GM23338 (cell line): Measurements from ENCODE around the gene RGS7.

Experiments
- CREB1 ChIP-seq: fragments of 250-450 bp; sonication (Bioruptor Pico); IDR thresholded peaks from 2 replicates; pipeline ENCODE4 v1.5.0; 2020; ENCODE audit warnings: low read depth, mild to moderate bottlenecking, moderate library complexity
- CTCF ChIP-seq, 2 experiments: fragments of 200-600 bp in 1 of 2; sonication (generic) in 1 of 2; conservative IDR thresholded peaks; 2 replicates each; pipeline versions ENCODE4 v1.5.1 to v1.6.1; 2016 to 2017; ENCODE audit warnings: antibody characterized with exemption in 2 of 2, low read depth in 2 of 2, mild to moderate bottlenecking in 2 of 2, moderate library complexity in 1 of 2
- ETS1 ChIP-seq: IDR thresholded peaks from 2 replicates; pipeline ENCODE4 v1.6.1; 2016; ENCODE audit warnings: antibody characterized with exemption
- EZH2 ChIP-seq: fragments of 200-600 bp; sonication (generic); IDR thresholded peaks from one replicate; pipeline ENCODE4 v1.8.0; 2017; ENCODE audit warnings: antibody characterized with exemption, mild to moderate bottlenecking, low read depth; ENCODE audit not compliant: unreplicated experiment
- EZH2phosphoT487 ChIP-seq: fragments of 200-600 bp; sonication (generic); IDR thresholded peaks from one replicate; pipeline ENCODE4 v1.8.1; 2018; ENCODE audit warnings: antibody characterized with exemption; ENCODE audit not compliant: unreplicated experiment
- JUNB ChIP-seq: IDR thresholded peaks from one replicate; pipeline ENCODE4 v1.6.1; 2016; ENCODE audit warnings: antibody characterized with exemption; ENCODE audit not compliant: unreplicated experiment
- NANOG ChIP-seq: IDR thresholded peaks from 2 replicates; pipeline ENCODE4 v1.6.1; 2016; ENCODE audit warnings: antibody characterized with exemption, borderline replicate concordance
- POLR2AphosphoS5 ChIP-seq: IDR thresholded peaks from 2 replicates; pipeline ENCODE4 v1.6.1; 2016; ENCODE audit warnings: antibody characterized with exemption, low read depth
- REST ChIP-seq: IDR thresholded peaks from one replicate; pipeline ENCODE4 v1.6.1; 2018; ENCODE audit warnings: antibody characterized with exemption; ENCODE audit not compliant: unreplicated experiment
- STAT1 ChIP-seq: IDR thresholded peaks from one replicate; pipeline ENCODE4 v1.6.1; 2016; ENCODE audit warnings: antibody characterized with exemption; ENCODE audit not compliant: unreplicated experiment
- ZNF331 ChIP-seq: fragments of 250-450 bp; sonication (Bioruptor Pico); IDR thresholded peaks from 2 replicates; pipeline ENCODE4 v1.5.0; 2020; ENCODE audit warnings: low read depth, mild to moderate bottlenecking, moderate library complexity
- TF ChIP-seq, protein P1 (sequence below): fragments of 250-450 bp; sonication (Bioruptor Pico); IDR thresholded peaks from 2 replicates; pipeline ENCODE4 v1.5.0; 2020; ENCODE audit warnings: mild to moderate bottlenecking, moderate library complexity

- TF ChIP-seq CTCF (conservative IDR thresholded peaks at IDR 0.05; ENCODE audit: low read depth in 2 of 2) (no peak), EZH2 (no peak), CREB1 (CRISPR knock-in tag) (no peak), POLR2AphosphoS5 (no peak), STAT1 (no peak), JUNB (no peak), REST (no peak), EZH2phosphoT487 (no peak), NANOG (no peak), ETS1 (no peak), ZNF331 (CRISPR knock-in tag) (no peak)
- TF ChIP-seq, protein P1, sequence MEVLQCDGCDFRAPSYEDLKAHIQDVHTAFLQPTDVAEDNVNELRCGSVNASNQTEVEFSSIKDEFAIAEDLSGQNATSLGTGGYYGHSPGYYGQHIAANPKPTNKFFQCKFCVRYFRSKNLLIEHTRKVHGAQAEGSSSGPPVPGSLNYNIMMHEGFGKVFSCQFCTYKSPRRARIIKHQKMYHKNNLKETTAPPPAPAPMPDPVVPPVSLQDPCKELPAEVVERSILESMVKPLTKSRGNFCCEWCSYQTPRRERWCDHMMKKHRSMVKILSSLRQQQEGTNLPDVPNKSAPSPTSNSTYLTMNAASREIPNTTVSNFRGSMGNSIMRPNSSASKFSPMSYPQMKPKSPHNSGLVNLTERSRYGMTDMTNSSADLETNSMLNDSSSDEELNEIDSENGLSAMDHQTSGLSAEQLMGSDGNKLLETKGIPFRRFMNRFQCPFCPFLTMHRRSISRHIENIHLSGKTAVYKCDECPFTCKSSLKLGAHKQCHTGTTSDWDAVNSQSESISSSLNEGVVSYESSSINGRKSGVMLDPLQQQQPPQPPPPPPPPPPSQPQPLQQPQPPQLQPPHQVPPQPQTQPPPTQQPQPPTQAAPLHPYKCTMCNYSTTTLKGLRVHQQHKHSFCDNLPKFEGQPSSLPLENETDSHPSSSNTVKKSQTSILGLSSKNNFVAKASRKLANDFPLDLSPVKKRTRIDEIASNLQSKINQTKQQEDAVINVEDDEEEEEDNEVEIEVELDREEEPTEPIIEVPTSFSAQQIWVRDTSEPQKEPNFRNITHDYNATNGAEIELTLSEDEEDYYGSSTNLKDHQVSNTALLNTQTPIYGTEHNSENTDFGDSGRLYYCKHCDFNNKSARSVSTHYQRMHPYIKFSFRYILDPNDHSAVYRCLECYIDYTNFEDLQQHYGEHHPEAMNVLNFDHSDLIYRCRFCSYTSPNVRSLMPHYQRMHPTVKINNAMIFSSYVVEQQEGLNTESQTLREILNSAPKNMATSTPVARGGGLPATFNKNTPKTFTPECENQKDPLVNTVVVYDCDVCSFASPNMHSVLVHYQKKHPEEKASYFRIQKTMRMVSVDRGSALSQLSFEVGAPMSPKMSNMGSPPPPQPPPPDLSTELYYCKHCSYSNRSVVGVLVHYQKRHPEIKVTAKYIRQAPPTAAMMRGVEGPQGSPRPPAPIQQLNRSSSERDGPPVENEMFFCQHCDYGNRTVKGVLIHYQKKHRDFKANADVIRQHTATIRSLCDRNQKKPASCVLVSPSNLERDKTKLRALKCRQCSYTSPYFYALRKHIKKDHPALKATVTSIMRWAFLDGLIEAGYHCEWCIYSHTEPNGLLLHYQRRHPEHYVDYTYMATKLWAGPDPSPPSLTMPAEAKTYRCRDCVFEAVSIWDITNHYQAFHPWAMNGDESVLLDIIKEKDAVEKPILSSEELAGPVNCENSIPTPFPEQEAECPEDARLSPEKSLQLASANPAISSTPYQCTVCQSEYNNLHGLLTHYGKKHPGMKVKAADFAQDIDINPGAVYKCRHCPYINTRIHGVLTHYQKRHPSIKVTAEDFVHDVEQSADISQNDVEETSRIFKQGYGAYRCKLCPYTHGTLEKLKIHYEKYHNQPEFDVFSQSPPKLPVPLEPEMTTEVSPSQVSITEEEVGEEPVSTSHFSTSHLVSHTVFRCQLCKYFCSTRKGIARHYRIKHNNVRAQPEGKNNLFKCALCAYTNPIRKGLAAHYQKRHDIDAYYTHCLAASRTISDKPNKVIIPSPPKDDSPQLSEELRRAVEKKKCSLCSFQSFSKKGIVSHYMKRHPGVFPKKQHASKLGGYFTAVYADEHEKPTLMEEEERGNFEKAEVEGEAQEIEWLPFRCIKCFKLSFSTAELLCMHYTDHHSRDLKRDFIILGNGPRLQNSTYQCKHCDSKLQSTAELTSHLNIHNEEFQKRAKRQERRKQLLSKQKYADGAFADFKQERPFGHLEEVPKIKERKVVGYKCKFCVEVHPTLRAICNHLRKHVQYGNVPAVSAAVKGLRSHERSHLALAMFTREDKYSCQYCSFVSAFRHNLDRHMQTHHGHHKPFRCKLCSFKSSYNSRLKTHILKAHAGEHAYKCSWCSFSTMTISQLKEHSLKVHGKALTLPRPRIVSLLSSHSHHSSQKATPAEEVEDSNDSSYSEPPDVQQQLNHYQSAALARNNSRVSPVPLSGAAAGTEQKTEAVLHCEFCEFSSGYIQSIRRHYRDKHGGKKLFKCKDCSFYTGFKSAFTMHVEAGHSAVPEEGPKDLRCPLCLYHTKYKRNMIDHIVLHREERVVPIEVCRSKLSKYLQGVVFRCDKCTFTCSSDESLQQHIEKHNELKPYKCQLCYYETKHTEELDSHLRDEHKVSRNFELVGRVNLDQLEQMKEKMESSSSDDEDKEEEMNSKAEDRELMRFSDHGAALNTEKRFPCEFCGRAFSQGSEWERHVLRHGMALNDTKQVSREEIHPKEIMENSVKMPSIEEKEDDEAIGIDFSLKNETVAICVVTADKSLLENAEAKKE (CRISPR knock-in tag), result no peak
These were observed 619.7 kb downstream of the RGS7 start for GRCh38 chr1:240737298-240737697.
